Stimulated activated CD4-positive, alpha-beta T cell treated with anti-CD3 and anti-CD28 coated beads, Interleukin-4, amount 100 ng/mL, for 1 hour (primary cell): ENCODE data around the gene SMYD2.

Experiments used
- DNase-seq: peaks from one replicate; pipeline ENCODE4 v3.0.0-alpha.2; 2020

SMYD2 gene

GRCh38 chr1:214303141-214303930 is 22.4 kb downstream of the SMYD2 start:
- no peak for DNase-seq

- DNase-seq: no peak
Measured at GRCh38 chr1:214305164-214305751, 24.3 kb downstream of the SMYD2 start.

DNA sequence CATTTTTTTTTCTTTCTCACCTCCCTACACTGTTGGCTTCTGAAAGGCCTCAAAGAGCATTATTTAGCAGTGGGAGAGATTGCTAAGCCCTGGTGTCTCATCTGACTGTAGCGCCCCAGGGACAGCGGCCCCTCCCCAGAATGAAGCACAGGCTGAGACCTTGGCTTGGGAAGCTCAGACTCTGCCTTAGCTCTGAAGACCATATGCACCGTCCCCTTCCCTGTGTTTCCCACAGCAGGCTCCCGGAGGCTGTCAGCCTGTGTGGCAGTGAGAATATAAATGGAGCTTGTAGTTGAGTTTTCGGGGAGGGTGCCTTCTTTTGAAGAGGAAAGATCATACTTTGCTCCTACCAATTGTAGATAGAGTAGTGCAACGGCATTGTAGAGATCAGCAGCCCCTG is 25.3 kb downstream of the SMYD2 start:
- no peak for DNase-seq

DNA sequence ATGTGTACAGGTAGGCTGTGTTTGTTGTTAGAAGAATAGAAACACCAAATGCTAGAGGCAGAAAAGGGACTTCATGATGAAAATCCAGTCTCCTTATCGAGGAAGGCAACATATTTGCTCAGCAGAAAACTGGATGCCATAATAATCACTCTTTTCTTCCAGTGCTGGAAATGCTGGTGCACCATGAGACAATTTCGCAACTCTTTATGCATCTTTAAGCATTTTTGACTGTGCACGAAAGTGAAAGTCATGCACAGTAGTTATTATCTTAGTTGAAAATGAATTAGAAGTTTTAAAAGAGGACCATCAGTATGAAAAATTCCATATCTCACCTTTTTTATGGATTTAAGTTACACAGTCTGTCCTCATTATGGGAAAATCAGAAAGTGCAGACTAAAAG is 29.1 kb downstream of the SMYD2 start:
- DNase-seq: no peak

- no peak for DNase-seq
Measured at GRCh38 chr1:214310777-214311690, 30.1 kb downstream of the SMYD2 start.

GRCh38 chr1:214312530-214313051 is 31.6 kb downstream of the SMYD2 start:
- no peak for DNase-seq

GRCh38 chr1:214314178-214314843 is 33.4 kb downstream of the SMYD2 start:
- no peak for DNase-seq

- DNase-seq: no peak
Measured at GRCh38 chr1:214316593-214316992, 35.6 kb downstream of the SMYD2 start.

GRCh38 chr1:214317300-214317699 is 36.3 kb downstream of the SMYD2 start:
- no peak for DNase-seq

- no peak for DNase-seq
Measured at GRCh38 chr1:214317734-214318133, 36.8 kb downstream of the SMYD2 start.

DNA sequence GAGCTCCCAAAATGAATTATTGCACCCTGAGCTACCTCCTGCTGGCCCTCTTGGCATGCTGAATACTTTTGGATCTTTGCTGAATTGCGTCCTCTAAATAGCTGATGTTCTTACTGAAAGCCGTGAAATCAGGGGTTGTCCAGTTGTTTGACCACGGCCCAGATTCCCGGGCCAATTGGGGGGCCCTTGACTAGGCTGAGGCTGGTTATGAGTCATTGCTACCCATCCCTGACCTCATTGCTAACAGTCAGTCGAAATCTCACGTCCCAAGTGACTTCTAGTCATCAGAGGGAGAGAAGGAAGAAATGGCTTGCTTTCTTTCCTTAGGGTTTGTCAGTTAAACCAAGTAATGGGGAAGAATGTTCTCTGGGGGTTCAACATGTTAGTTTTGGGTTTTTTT is 37.4 kb downstream of the SMYD2 start:
- DNase-seq: no peak

DNA sequence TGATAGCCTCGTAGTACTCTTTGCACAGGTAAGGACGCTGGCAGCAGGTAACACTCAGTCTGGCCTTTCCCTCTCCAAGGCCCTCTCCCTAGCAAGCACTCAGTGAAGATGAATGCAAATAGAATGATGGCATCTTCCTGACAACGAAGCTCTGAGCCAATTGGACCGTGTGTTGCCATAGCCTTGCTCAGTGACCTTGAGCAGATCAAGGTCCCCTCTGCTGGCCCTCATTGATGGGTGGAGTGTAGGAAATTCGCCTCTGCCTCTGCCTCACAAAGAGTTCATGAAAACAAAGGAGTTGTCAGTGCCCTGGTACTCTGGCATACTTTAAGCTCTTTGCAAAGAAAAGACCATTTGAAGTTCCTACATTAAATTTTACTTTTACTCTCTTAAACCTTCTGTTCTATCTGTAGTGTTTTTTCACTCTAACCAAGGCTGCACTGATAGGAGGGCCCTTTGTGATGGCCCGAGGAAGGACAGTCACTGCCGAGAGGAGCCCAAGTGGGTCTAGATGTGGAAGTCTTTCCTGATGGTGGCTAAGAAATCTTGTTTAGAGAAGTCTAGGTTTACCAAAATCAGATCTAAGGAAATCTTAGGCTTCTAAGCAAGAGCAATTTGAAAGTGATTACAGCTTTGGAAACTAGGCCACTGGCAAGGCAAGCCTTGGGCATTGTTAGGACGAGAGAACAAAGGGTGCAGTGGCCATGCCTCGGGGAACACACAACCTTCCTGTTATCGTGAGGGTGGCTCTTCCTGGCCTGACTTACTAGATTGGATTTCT is 38.2 kb downstream of the SMYD2 start:
- DNase-seq: no peak

- DNase-seq: no peak
Measured at GRCh38 chr1:214319938-214320337, 39.0 kb downstream of the SMYD2 start.

DNA sequence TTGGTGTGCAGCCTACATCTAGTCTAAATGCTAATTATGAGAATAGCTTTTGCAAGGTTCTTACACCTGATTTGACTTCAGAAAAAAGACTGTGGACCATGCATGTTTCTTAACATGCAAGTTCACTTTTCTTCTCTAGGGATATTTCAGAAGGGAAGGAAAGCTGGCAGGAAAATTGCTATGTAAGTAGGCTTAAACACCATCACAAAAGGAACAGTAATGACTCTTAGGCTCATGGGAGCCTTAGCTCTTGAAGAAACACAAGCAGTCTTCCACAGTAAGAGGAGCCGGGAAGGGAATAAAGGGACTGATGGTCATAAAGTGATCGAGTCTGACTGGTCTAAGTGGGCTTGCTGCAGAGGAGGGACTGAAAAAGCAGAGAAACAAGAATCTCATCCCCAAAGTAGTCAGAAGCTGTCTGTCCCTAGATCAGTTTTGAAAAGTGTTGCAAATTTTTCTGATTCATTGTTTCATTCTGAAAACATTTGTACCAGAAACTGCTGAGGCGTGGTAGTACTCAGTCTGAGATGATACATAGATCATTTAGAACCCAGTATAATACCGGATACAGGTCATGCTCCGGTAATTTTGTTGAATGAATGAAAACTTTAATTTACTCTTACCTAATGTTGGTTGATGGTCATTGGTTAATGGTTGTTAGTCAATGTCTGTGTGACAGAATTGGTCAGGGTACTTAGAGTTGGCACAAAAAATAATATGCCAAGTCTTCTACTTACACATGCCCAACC is 40.9 kb downstream of the SMYD2 start:
- no peak for DNase-seq

- DNase-seq: no peak
Measured at GRCh38 chr1:214324896-214325800, 44.2 kb downstream of the SMYD2 start.

- DNase-seq: no peak
Measured at GRCh38 chr1:214326406-214326805, 45.4 kb downstream of the SMYD2 start.

- DNase-seq: no peak
Measured at GRCh38 chr1:214327514-214327913, 46.6 kb downstream of the SMYD2 start.

DNA sequence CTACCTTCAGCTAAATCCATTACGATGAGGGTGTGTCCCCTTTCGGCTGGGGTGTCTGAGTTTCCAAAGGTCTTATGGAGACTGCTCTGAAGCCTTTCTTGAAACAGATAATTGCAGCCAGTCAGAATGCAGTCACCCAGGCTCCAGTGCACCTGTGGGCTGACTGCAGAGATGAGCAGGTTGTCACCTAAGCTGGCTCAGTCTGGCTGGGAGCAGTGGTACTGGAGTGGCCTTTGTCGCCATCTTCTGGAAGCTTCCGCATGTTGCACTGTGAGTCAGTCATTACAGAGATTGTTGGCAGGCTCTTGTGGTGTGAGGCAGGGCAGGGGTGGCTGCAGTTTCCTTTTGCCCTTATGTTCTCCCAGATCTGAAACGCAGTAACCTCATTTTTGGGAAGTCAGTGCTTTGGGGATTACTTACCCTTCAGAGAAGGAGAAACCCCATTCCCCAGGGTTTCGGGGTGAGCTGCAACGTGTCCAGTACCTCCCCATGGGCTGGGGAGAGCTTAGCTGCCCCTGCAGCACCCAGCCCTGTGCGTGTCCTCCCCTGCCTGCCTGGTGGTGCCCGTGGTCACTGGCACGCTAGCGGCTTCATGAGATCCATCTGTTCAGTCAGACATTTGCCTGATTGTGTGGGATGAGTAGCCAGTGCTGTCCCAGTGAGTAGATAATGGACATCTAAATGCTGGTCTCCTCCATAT is 48.0 kb downstream of the SMYD2 start:
- peak; percentile 73 for DNase-seq

DNA sequence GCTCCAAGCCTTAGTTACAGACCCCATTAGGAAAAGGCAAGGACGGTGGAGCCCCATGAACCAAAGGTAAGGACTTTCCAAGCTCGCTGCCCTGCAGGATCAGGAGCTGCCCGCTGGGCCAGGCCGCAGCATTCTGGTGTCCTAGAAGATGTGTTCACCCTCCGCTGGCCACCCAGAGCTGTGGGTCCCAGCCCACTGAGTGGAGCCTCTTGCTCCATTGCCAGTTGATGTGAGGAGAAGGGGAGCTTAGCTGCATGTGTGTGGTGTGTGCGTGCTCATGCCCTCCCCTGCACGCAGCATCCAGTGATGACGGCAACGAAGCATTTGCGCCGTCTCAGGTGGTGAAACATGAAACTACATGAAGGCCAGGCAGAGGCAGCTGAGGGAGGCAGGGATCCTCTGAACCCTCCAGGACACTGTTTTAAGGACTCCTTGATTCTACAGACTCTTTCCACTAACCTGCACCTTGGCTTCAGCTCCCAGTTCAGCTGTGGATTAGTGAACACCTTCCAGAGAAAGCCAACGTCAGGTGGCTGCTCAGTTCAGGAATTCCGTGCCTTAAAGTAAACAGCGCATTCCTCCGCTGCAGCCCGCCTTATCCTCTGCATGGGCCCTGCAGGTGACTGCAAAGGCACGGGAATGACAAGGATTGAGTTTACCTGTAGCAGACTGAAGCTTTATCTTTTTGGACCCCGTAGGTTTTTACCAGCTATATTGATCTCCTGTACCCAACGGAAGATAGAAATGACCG is 48.7 kb downstream of the SMYD2 start:
- DNase-seq: no peak
